GM12878 (cell line): ENCODE results near the gene TCF23. TPM values are rescaled to one million over a fixed set of nuclear protein-coding genes. Genes with fewer than 3 reads are reported as not detected.

ENCODE experiments used
- ATAC-seq: fragments of 200-7000 bp; cut with Tn5 transposase; 3 replicates; pipeline ENCODE4 v1.9.1; 2020; ENCODE audit warnings: mild to moderate bottlenecking, moderate library complexity
- BruUV-seq: library from RNA; stranded (reverse); fragments of 400-500 nt; replicated peaks from 2 replicates; lab custom pipeline; 2021; lab: Mats Ljungman, UMichigan
- CTCF ChIA-PET: fragments of 300-600 bp; sonication (Branson Sonifier 250); formaldehyde crosslinking; extraction: SDS; loops from one replicate; lab custom pipeline; 2021; ENCODE audit warnings: inconsistent platforms; lab: Yijun Ruan, JAX
- POLR2A ChIA-PET: fragments of 350-600 bp; formaldehyde crosslinking; extraction: SDS; loops from one replicate; lab custom pipeline; 2021; ENCODE audit warnings: inconsistent platforms; lab: Charles Lee
- RAD21 ChIA-PET: fragments of 300-600 bp; sonication (Branson Sonifier 250); formaldehyde crosslinking; loops from one replicate; lab custom pipeline; 2023; ENCODE audit warnings: antibody characterized with exemption; ENCODE audit not compliant: unreplicated experiment; lab: Charles Lee
- SMC1A ChIA-PET: fragments of 300-600 bp; sonication (Branson Sonifier 250); formaldehyde crosslinking; loops from one replicate; lab custom pipeline; 2023; ENCODE audit not compliant: unreplicated experiment, uncharacterized antibody; lab: Charles Lee
- DNase-seq: peaks from one replicate; pipeline ENCODE4 v3.0.0-alpha.2; 2011; ENCODE audit warnings: low read depth, low spot score
- FAIRE-seq: peaks from 3 replicates; lab custom pipeline; 2011; peaks lifted over from hg19 to GRCh38; lab: Jason Lieb, UNC
- H2AFZ ChIP-seq: 2 replicates; pipeline ENCODE4 v1.6.0; 2011; ENCODE audit warnings: low read depth, low read length, control low read depth; ENCODE audit not compliant: control insufficient read depth
- H3K27ac ChIP-seq: 2 replicates; pipeline ENCODE4 v1.5.1; 2011; ENCODE audit warnings: control low read depth; ENCODE audit not compliant: control insufficient read depth, insufficient read depth
- H3K27me3 ChIP-seq, 2 experiments: replicated peaks in 1 of 2; 2 replicates each; pipeline versions ENCODE4 v1.6.0 to v1.6.1; 2011; ENCODE audit warnings: low read length in 1 of 2; ENCODE audit not compliant: control insufficient read depth in 2 of 2, insufficient read depth in 2 of 2
- H3K36me3 ChIP-seq, 2 experiments: 2 replicates each; pipeline ENCODE4 v1.5.1; 2011; ENCODE audit warnings: low read length in 1 of 2; ENCODE audit not compliant: control insufficient read depth in 2 of 2, insufficient read depth in 2 of 2
- H3K4me1 ChIP-seq: 2 replicates; pipeline ENCODE4 v1.6.1; 2011; ENCODE audit warnings: mild to moderate bottlenecking, low read length, moderate library complexity, mixed read lengths; ENCODE audit not compliant: control insufficient read depth, insufficient read depth
- H3K4me2 ChIP-seq: 2 replicates; pipeline ENCODE4 v1.6.0; 2011; ENCODE audit warnings: control low read depth; ENCODE audit not compliant: control insufficient read depth, insufficient read depth
- H3K4me3 ChIP-seq: fragments of 200-600 bp; sonication (generic); 2 replicates; pipeline ENCODE4 v1.5.1; 2016
- H3K79me2 ChIP-seq: 2 replicates; pipeline ENCODE4 v1.6.0; 2011; ENCODE audit warnings: low read length; ENCODE audit not compliant: control insufficient read depth, insufficient read depth
- H3K9ac ChIP-seq: 2 replicates; pipeline ENCODE4 v1.8.0; 2011; ENCODE audit warnings: low read length, control low read depth, mixed read lengths; ENCODE audit not compliant: control insufficient read depth, insufficient read depth
- H3K9me3 ChIP-seq: replicated peaks from 3 replicates; pipeline ENCODE4 v1.5.1; 2011; ENCODE audit warnings: mild to moderate bottlenecking, low read length; ENCODE audit not compliant: control insufficient read depth, insufficient read depth
- H4K20me1 ChIP-seq: 2 replicates; pipeline ENCODE4 v1.6.0; 2011; ENCODE audit not compliant: control insufficient read depth, insufficient read depth
- FOXK2 ChIP-seq: fragments of 450-650 bp; IDR thresholded peaks from 2 replicates; pipeline ENCODE4 v1.6.1; 2017; ENCODE audit warnings: mild to moderate bottlenecking, moderate library complexity
- FOXM1 ChIP-seq: IDR thresholded peaks from 2 replicates; pipeline ENCODE4 v1.6.1; 2012; ENCODE audit warnings: low read depth, mild to moderate bottlenecking, inconsistent platforms, low read length, moderate library complexity
- JUND ChIP-seq: IDR thresholded peaks from 2 replicates; pipeline ENCODE4 v1.6.1; 2012; ENCODE audit warnings: low read depth, mild to moderate bottlenecking, low read length, improper control_type of control experiment, moderate library complexity
- MTA3 ChIP-seq: IDR thresholded peaks from 2 replicates; pipeline ENCODE4 v1.6.1; 2012; ENCODE audit warnings: low read length, inconsistent platforms, borderline replicate concordance
- MYB ChIP-seq: fragments of 150-350 bp; IDR thresholded peaks from 2 replicates; pipeline ENCODE4 v1.6.1; 2014; ENCODE audit warnings: mild to moderate bottlenecking, low read depth, low read length, borderline replicate concordance
- RAD51 ChIP-seq: fragments of 450-650 bp; IDR thresholded peaks from 2 replicates; pipeline ENCODE4 v1.6.1; 2016; ENCODE audit warnings: moderate library complexity, mild to moderate bottlenecking, inconsistent platforms
- RB1 ChIP-seq: fragments of 450-650 bp; formaldehyde crosslinking; IDR thresholded peaks from 2 replicates; pipeline ENCODE4 v1.6.1; 2017; ENCODE audit warnings: mild to moderate bottlenecking, borderline replicate concordance
- SPI1 ChIP-seq: IDR thresholded peaks from 2 replicates; pipeline ENCODE4 v1.6.1; 2011; ENCODE audit warnings: low read depth, mild to moderate bottlenecking, low read length, moderate library complexity, borderline replicate concordance; ENCODE audit not compliant: insufficient read depth
- TBL1XR1 ChIP-seq: IDR thresholded peaks from 2 replicates; pipeline ENCODE4 v1.6.1; 2012; ENCODE audit warnings: low read depth, low read length, improper control_type of control experiment
- TCF12 ChIP-seq: IDR thresholded peaks from 2 replicates; pipeline ENCODE4 v1.6.1; 2011; ENCODE audit warnings: low read depth, mild to moderate bottlenecking, low read length
- TCF3 ChIP-seq: IDR thresholded peaks from 2 replicates; pipeline ENCODE4 v1.6.1; 2012; ENCODE audit warnings: low read depth, mild to moderate bottlenecking, low read length, borderline replicate concordance; ENCODE audit not compliant: insufficient read depth
- YY1 ChIP-seq: IDR thresholded peaks from 2 replicates; pipeline ENCODE4 v1.6.1; 2011; ENCODE audit warnings: low read depth, mild to moderate bottlenecking, low read length
- ZNF24 ChIP-seq: fragments of 450-650 bp; IDR thresholded peaks from 2 replicates; pipeline ENCODE4 v1.6.1; 2017; ENCODE audit warnings: antibody characterized with exemption, mild to moderate bottlenecking
- WGBS: methylation state at CpG from one replicate; pipeline ENCODE4 v1.1.6; 2016; ENCODE audit warnings: low lambda C conversion rate; ENCODE audit not compliant: insufficient replicate concordance, insufficient coverage; ENCODE audit errors: missing lambda C conversion rate; 5-methylcytosine and 5-hydroxymethylcytosine counted together
- in situ Hi-C: fragments of 300-500 bp; cut with MboI; formaldehyde crosslinking; loops from 9 replicates; pipeline ENCODE4 v1.14.3; 2018; ENCODE audit warnings: mixed read lengths
- intact Hi-C: fragments of 100-400 bp; cut with micrococcal nuclease; formaldehyde crosslinking; loops from one replicate; pipeline ENCODE4 v1.14.2; 2022; ENCODE audit not compliant: unreplicated experiment
- polyA plus RNA-seq, 11 experiments: library from polyadenylated mRNA; depleted of rRNA in 4 of 11; unstranded in 6 of 11; stranded (reverse) in 5 of 11; fragments of >200 nt; fragmentation: Nextera tagmentation in 4 of 11; fragmentation: Illumina TruSeq in 1 of 11; extraction: Ambion mirVana in 4 of 11; extraction: Trizol in 1 of 11; gene quantifications; 1 replicate in 1 of 11; 2 replicates in 10 of 11; pipeline versions ENCODE4 v1.2.1 to v1.2.3, GENCODE V29; 2011 to 2016; ENCODE audit warnings: inconsistent platforms in 2 of 11, missing spikeins in 2 of 11, low read depth in 1 of 11
- total RNA-seq, 4 experiments: library from RNA; depleted of rRNA in 3 of 4; stranded (reverse); fragments of >200 nt in 3 of 4; fragmentation: Illumina TruSeq in 1 of 4; extraction: Trizol in 1 of 4; gene quantifications; 2 replicates each; pipeline versions ENCODE4 v1.2.1 to v1.2.3, GENCODE V29; 2013 to 2021
- TF ChIP-seq, protein P1 (sequence below): IDR thresholded peaks from 2 replicates; pipeline ENCODE4 v1.6.1; 2011; ENCODE audit warnings: borderline replicate concordance, low read depth, mild to moderate bottlenecking, moderate library complexity, low read length; ENCODE audit not compliant: insufficient read depth, poor library complexity, severe bottlenecking
- TF ChIP-seq, protein P2 (sequence below), 3 experiments: IDR thresholded peaks in 2 of 3; conservative IDR thresholded peaks in 1 of 3; 2 replicates each; pipeline ENCODE4 v1.5.1; 2011; ENCODE audit warnings: low read depth in 3 of 3, low read length in 3 of 3, mild to moderate bottlenecking in 3 of 3, control low read depth in 2 of 3, moderate library complexity in 2 of 3, inconsistent platforms in 1 of 3, mixed read lengths in 1 of 3; ENCODE audit not compliant: control insufficient read depth in 2 of 3, insufficient read depth in 1 of 3; ENCODE audit errors: extremely low read depth in 1 of 3
- TF ChIP-seq, protein P3 (sequence below): fragments of 450-650 bp; IDR thresholded peaks from 2 replicates; pipeline ENCODE4 v1.6.1; 2017; ENCODE audit warnings: low read depth, mild to moderate bottlenecking, moderate library complexity
- TF ChIP-seq, protein P4 (sequence below): IDR thresholded peaks from 2 replicates; pipeline ENCODE4 v1.6.1; 2011; ENCODE audit warnings: borderline replicate concordance, low read depth, mild to moderate bottlenecking, moderate library complexity, mixed read lengths, low read length; ENCODE audit not compliant: insufficient read depth; ENCODE audit errors: extremely low read length

Gene TCF23
- total and polyA plus RNA-seq, 10 of the 15 experiments (the other 5 are each of a cell fraction or from before 2014, with no cell fraction given) = not detected

DNA sequence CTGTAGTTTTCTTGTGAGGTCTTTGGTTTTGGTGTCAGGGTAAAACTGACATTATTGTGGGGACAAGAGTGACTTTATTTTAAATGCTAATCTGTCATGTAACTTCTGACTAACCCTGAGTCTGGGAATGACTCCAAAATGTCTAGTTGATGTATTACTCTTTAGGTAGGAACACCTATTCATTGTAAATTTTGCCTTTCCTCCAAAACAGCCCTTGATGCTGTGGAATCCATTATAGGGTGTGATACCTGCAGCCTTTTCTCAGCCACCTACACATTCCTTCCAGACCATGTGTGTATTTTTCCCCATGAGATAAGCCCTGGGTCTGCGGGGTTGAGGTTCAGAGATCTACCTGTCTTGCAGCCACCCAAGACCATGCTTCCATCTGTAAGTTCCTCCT, 5.5 kb upstream of the TCF23 start:
- no peaks in the 10 kb centered on the region for H4K20me1 ChIP-seq
- ChIA-PET CTCF (no interaction called here), POLR2A (no interaction called here), RAD21 (no interaction called here), SMC1A (no interaction called here)
- 63% methylated on average over 1 of the region's 1 CpG for WGBS
- H3K4me3 ChIP-seq = no peak overlapping the region
- intact Hi-C loops = no loop called here
- no peak overlapping the region for H3K9ac ChIP-seq
- no TSS peak for BruUV-seq
- H3K4me2 ChIP-seq = no peak overlapping the region
- no peak overlapping the region for H2AFZ ChIP-seq
- in situ Hi-C loops = no loop called here
- TF ChIP-seq, protein P1, sequence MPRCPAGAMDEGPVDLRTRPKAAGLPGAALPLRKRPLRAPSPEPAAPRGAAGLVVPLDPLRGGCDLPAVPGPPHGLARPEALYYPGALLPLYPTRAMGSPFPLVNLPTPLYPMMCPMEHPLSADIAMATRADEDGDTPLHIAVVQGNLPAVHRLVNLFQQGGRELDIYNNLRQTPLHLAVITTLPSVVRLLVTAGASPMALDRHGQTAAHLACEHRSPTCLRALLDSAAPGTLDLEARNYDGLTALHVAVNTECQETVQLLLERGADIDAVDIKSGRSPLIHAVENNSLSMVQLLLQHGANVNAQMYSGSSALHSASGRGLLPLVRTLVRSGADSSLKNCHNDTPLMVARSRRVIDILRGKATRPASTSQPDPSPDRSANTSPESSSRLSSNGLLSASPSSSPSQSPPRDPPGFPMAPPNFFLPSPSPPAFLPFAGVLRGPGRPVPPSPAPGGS = no peak
- TF ChIP-seq FOXK2 = no peak
- TF ChIP-seq, protein P2, sequence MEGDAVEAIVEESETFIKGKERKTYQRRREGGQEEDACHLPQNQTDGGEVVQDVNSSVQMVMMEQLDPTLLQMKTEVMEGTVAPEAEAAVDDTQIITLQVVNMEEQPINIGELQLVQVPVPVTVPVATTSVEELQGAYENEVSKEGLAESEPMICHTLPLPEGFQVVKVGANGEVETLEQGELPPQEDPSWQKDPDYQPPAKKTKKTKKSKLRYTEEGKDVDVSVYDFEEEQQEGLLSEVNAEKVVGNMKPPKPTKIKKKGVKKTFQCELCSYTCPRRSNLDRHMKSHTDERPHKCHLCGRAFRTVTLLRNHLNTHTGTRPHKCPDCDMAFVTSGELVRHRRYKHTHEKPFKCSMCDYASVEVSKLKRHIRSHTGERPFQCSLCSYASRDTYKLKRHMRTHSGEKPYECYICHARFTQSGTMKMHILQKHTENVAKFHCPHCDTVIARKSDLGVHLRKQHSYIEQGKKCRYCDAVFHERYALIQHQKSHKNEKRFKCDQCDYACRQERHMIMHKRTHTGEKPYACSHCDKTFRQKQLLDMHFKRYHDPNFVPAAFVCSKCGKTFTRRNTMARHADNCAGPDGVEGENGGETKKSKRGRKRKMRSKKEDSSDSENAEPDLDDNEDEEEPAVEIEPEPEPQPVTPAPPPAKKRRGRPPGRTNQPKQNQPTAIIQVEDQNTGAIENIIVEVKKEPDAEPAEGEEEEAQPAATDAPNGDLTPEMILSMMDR (IDR thresholded peaks at IDR 0.05 in 2 of 3, conservative IDR thresholded peaks at IDR 0.05 in 1 of 3; ENCODE audit: control insufficient read depth in 2 of 3, extremely low read depth in 1 of 3, insufficient read depth in 1 of 3, low read depth in 3 of 3, low read length in 3 of 3) = no peak
- TF ChIP-seq RB1 = no peak
- no peak for TF ChIP-seq TCF3
- TF ChIP-seq TBL1XR1 = no peak
- no peak for TF ChIP-seq TCF12
- TF ChIP-seq ZNF24 = no peak
- TF ChIP-seq JUND = no peak
- TF ChIP-seq, protein P3, sequence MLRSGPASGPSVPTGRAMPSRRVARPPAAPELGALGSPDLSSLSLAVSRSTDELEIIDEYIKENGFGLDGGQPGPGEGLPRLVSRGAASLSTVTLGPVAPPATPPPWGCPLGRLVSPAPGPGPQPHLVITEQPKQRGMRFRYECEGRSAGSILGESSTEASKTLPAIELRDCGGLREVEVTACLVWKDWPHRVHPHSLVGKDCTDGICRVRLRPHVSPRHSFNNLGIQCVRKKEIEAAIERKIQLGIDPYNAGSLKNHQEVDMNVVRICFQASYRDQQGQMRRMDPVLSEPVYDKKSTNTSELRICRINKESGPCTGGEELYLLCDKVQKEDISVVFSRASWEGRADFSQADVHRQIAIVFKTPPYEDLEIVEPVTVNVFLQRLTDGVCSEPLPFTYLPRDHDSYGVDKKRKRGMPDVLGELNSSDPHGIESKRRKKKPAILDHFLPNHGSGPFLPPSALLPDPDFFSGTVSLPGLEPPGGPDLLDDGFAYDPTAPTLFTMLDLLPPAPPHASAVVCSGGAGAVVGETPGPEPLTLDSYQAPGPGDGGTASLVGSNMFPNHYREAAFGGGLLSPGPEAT = no peak
- no peak for TF ChIP-seq SPI1
- TF ChIP-seq, protein P4, sequence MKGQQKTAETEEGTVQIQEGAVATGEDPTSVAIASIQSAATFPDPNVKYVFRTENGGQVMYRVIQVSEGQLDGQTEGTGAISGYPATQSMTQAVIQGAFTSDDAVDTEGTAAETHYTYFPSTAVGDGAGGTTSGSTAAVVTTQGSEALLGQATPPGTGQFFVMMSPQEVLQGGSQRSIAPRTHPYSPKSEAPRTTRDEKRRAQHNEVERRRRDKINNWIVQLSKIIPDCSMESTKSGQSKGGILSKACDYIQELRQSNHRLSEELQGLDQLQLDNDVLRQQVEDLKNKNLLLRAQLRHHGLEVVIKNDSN = no peak
- no peak for TF ChIP-seq YY1
- TF ChIP-seq MTA3 = no peak
- no peak for TF ChIP-seq RAD51
- no peak for TF ChIP-seq MYB
- TF ChIP-seq FOXM1 = no peak
- H3K4me1 ChIP-seq = no peaks in the 10 kb centered on the region
- ATAC-seq (no peak), DNase-seq (no peak), FAIRE-seq (no peak)
- H3K36me3 ChIP-seq = no peaks in the 10 kb centered on the region
- H3K27me3 ChIP-seq = no peaks in the 10 kb centered on the region; a peak in 2 of 4 replicates
- H3K79me2 ChIP-seq = no peaks in the 10 kb centered on the region
- no peaks in the 10 kb centered on the region; the same call in 2 of the 3 replicates for H3K9me3 ChIP-seq
- H3K27ac ChIP-seq = no peak overlapping the region
